ENCODE measurements around the gene KIZ.
"Not testable (repeated sequence)": the region's sequence is repeated elsewhere in the genome, so short reads cannot be mapped to it uniquely, and the experiment has no call there.

KIZ gene

DNA sequence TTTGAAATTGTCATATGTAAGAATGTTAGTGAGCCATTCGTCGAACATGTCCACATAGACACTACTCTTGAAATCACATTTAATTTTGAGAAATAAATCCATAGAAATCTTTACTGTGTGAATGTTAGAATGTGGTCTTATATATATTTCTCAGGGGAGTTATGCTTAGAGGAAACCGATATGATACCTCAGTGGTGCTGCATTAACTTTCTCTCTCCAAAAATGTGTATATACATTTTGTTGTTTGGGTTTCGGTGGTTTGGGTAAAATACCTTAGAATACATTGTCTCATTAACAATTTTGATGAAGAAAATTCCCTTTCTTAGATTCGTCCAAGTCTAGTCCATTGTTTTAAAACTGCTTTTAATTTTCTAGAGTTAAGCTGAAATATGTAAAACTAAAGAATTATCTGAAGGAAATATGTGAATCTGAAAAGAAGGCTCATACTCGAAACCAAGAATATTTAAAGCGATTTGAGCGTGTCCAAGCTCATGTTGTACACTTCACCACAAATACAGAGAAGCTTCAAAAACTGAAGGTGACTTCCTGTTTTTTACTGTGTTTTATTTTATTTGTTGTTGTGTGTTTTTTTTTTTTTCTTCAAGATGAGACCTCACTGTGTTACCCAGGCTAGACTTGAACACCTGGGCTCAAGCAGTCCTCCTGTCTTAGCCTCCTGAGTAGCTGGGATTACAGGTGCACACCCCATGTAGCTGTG, 10.3 kb downstream of the KIZ start:
- in situ Hi-C loops (cut with HindIII; ENCODE audit: low sequenced_read_pairs) = no loop called here

DNA sequence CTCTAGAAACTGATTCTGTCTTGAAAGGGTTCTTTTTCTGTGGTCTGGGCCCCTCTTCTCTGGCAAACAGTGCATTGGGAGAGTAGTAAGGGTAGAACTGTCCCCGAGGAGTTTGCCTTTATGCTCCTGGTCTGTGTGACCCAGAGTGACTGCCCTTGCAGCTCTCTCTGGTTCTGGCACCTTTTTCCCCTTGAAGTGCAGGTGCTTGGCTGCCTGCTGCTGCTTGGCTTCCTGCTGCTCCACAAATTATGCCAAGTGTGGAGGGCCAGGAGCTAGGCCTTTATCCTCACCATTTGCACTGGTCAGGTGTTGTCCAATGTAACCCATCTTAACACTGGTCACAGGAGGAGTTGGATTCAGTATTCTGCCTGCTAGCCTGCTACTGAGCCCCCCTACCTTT, 11.2 kb downstream of the KIZ start:
- in situ Hi-C loops (cut with HindIII; ENCODE audit: low sequenced_read_pairs) = no loop called here

DNA sequence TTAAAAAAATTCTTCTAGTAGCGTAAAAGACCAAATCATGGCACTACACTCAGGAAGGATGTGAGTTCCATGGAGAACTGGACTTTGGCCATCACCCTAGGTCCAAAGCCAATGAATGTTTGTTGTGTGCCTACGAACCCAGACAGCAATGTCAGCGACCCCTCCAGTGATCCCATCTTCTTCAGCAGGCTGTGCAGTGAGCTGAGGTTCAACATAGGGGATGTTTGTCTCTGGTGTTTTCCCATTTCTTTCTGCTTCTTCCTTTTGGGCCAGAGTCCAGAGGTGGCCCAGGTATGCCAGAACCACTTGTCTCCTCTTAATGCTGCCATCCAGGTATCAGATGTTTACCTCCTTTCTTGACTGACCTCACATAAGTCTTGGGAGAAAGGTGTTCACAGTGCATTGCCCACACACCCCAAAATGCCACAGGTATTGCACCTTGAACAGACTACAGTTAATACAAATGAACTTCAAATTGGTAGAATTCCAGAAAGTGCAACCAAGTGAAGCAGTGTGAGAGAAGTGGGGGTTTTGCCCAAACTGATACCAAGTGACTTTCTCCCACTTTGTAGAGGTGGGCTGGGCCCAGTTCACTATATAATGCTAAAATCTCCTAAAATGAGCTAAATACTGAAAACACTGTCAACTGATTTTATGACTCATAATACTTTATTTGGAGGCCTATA, 14.1 kb downstream of the KIZ start:
- in situ Hi-C loops (cut with HindIII; ENCODE audit: low sequenced_read_pairs) = no loop called here

DNA sequence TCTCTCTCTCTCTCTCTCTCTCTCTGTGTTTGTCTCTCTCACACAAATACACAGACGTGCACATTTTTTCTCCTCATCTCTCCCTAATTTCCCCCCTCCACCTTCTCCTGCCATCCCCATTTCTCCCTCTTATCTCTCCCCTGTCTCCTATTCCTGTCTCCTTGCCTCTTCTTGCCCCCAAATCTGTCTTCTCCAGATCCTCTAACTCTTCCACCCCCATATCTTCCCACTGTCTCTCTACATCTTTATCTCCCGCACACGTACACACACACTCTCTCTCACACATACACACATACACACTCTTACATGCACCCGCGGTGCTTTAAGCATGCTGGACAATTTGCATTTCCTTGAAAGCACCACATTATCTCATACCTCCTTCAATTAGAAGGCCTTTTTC, 15.9 kb downstream of the KIZ start:
- in situ Hi-C loops (cut with HindIII; ENCODE audit: low sequenced_read_pairs) = no loop called here

DNA sequence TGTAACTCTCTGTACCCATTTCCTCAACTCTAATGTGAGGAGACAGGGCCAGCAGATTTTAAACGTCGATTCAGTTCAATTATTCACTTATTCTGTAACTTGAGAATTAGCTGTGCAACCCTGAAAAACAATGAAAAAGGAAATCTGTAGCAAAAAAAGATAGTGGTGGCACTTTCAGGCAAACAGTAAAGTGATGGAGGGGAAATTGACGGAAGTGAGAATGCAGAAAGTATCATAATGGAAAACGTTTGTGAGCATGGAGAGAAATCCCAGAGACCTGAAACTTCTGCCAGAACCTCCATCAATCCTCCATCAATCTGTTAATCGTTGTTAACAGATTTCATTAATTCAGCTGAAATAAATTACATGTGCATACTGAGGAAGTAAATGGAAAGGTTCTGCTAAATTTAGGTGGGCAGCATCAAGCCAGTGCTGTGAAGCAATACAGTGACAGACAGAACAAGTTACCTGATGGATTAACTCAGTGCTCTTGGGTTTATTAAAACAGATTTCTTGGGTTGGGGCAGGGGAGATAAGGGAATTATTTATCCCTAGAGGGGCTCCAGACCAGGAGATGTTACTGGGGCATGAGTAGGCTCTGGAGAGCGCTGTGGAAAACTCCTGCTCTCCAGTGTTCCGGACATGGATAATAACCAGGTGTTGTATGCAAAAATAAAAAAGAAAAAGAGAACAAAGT, 17.5 kb downstream of the KIZ start:
- in situ Hi-C loops (cut with HindIII; ENCODE audit: low sequenced_read_pairs) = no loop called here

DNA sequence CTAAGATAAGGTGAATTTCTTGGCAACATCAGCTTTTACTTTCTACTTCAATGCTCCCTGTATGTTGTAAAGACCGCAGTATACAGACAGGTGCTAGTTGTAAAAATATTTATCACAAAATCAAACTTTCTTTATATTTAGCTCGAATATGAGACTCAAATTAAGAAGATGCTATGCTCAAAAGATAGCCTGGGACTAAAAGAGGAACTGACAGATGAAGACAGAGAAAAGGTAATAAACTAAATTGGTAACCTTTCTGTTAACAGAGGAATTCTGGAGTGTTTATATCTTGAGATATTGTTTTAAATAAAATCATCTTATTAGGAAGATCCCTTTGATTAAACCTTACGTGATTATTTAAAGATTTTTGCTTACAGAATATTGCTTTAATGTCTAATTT, 19.5 kb downstream of the KIZ start:
- in situ Hi-C loops (cut with HindIII; ENCODE audit: low sequenced_read_pairs) = no loop called here

DNA sequence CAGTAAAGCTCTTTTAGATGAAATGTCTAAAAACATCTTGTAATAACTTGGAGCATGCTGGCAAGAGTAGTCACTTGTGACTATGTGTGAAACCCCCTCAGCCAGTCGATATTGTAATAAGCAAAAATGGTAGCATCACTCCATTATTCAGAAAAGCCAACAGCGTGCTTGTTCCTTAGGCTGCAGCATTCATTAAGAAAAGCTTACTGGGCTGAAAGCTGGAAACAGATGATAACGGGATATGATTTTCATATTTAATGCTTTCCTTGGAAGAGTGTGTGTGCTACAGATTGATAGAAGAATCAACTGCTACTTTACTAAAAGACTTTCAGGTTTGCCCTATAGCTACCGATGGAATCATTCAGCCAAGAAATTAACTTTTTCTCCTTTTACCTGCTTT, 20.3 kb downstream of the KIZ start:
- in situ Hi-C loops (cut with HindIII; ENCODE audit: low sequenced_read_pairs) = no loop called here

DNA sequence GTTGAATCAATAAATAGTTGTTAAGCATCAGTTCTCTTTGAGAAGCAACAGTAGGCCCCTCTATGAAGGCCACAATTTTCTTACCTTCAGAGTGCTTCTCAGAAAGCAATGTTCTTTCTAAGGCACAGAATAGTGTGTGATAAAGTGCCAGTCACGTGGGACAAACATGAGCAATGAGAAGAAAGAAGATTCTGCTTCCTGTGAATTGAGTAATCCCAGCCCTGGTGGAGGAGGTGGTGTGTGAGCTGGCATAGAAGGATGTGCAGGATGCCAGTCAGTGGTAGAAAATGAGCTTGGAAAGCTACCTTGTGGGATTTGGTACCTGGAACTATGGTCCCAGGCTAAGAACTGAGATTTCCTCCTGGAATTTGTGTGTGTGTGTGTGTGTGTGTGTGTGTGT, 21.7 kb downstream of the KIZ start:
- in situ Hi-C loops (cut with HindIII; ENCODE audit: low sequenced_read_pairs) = no loop called here

DNA sequence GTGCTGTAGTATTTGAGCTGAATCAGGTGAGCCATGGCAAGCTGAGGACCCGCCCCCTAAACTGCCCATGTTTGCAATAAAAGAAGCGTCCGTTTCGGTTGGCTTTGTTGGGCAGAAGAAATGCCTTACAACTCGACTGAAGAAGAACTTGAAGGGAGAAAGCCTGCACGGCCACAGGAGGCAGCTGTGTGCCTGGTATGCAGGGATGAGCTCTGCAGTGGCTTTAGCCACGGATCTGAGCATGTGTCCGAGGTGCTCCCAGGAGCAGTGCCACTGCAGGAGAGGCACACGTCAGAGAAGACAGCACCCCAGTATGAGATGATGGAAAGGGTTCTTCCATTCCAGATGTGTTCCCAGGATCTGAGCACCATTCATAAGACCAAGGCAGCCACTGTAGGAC, 23.5 kb downstream of the KIZ start:
- in situ Hi-C loops (cut with HindIII; ENCODE audit: low sequenced_read_pairs) = no loop called here

DNA sequence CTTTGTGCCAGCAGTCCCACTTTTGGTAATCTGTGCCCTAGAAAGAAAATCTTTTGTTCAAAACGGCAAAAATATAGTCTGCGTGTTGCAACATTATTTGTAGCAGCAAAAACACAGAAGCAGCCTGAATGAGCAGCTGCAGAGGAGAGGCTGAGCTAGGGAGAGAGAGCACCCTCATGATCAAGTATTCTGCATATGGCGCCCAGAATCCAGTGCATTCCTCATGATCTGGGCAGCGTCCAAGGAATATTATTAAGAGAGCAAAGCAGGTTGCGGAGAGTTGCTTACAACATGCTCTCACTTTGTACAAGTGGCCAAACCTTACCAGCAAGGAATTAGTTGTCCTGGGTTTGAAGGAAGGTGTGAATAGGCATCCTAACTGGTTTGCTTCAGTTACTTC, 25.9 kb downstream of the KIZ start:
- in situ Hi-C loops (cut with HindIII; ENCODE audit: low sequenced_read_pairs) = no loop called here

DNA sequence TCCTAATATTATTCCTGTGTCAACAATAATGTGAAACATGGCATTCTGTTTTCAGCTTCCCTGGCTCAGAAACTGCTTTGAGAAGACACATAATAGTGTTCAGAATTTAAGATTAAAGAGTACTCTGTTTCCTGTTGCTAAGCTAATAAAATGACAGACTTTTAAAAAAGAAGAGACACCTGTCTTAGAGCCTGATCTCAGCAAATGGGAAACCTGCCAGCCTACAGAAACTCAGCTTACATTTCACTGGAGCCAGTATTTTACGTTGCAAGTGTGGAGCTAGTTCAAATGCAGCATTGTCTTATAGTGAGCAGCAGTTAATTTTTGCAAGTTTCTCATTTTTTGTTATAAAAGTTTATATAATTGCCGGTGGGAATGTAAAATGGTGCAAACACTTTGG, 28.8 kb downstream of the KIZ start:
- in situ Hi-C loops (cut with HindIII; ENCODE audit: low sequenced_read_pairs) = no loop called here

DNA sequence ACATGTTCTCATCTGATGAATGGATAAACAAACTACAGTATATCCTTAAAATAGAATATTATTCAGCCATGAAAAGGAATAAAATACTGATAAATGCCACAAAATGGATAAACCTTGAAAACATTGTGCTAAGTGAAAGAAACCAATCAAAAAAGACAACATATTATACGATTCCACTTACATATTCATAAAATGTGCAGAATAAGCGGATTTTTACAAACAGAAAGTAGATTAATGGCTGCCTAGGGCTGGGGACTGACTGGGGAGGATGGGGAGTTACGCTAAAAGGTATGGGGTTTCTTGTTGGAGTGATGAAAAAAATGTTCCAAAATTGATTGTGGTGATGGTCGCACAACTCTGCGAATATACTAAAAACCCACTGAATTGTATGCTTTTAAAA, 29.4 kb downstream of the KIZ start:
- in situ Hi-C loops (cut with HindIII; ENCODE audit: low sequenced_read_pairs) = no loop called here

DNA sequence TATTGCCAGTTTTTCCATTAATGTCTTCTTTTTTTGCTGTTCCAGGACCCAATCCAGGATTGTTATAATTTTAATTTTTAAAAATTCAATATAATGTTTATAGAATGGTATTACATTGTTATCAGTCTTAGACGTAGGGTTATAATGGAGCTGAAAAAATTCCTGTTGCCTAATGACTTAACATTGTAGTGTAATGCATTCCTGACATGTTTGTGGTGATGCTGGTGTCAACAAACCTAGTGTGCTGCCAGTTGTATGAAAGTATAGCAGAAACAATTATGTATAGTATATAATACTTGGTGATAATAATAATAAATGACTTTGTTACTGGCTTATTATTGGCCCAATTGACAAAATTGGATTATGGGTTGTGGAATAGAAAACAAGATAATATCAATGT, 30.4 kb downstream of the KIZ start:
- in situ Hi-C loops (cut with HindIII; ENCODE audit: low sequenced_read_pairs) = no loop called here

DNA sequence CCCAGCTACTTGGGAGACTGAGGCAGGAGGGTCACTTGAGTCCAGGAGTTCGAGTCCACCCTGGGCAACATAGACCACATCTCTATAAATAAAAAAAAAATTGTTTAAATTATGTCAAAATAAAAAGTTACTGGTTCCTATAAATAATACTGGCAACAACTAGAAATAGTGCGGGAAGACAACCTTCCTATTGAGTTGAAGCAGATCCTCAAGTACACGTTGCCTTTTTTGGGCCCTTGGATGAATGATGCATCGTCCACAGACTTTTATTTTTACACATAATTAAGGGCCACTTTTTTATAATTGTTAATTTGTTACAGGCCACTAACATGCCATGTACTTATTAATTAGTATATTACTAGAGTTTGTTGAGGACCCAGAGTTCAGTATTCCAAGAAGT, 31.1 kb downstream of the KIZ start:
- in situ Hi-C loops (cut with HindIII; ENCODE audit: low sequenced_read_pairs) = no loop called here

DNA sequence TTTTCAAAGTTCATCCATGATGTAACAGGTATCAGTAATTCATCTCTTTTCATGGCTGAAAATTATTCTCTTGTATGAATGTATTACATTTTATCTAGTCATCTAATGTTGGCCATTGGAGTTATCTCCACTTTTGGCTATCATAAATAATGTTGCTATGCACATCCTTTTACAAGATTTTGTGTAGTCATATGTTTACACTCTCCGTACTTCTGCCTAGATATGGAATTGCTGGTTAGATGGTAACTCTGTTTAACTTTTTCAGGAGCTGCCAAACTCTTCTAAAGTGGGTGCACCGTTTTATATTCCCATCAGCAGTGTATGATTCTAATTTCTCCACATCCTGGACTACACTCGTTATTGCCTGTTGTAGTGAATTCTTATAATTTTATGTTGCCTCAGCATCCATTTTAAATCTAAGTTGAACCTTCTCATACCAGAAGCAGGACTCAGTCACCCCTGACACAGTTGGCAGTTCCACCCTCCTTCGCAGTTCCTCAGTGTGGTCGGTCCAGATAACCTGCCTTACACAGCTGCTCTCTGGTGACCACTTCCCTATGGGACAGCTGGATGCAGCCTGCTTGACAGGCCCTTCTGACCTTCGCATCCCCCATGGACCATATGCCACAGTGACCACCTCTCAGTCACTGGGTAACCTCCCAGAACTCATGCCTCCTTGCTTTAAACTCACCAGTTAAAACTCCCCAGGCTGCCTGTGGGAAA, 33.9 kb downstream of the KIZ start:
- in situ Hi-C loops (cut with HindIII; ENCODE audit: low sequenced_read_pairs) = no loop called here

DNA sequence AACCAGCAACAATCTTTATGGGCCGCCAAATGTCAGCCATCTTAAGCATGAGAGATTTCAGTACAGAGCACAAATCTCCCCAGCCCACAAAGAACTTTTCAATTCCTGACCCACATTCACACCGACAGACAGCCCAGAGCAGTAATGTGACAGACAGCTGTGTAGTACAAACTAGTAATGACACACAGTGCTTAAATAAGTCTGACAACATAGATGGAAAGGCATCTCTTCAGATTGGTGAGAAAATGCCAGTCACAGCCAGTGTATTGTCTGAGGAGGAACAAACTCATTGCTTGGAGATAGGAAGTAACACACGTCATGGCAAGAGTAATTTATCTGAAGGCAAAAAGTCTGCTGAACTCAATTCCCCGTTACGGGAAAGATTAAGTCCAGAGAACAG, 36.0 kb downstream of the KIZ start:
- in situ Hi-C loops (cut with HindIII; ENCODE audit: low sequenced_read_pairs) = no loop called here

DNA sequence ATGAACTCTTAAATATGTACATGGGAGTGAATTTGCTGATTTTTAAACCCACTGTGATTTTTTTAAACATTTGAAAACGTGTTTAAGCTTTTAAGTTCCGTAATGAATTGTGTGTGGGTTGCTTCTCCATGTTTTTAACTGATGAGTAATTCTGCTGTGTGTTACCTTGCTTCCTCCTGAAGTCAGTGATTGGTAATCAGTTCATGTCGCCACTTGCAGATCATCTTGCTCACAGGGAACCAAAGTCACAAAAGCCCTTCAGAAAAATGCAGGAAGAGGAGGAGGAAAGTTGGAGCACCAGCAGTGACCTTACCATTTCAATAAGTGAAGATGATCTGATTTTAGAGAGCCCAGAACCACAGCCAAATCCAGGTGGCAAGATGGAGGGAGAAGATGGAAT, 36.7 kb downstream of the KIZ start:
- in situ Hi-C loops (cut with HindIII; ENCODE audit: low sequenced_read_pairs) = no loop called here

DNA sequence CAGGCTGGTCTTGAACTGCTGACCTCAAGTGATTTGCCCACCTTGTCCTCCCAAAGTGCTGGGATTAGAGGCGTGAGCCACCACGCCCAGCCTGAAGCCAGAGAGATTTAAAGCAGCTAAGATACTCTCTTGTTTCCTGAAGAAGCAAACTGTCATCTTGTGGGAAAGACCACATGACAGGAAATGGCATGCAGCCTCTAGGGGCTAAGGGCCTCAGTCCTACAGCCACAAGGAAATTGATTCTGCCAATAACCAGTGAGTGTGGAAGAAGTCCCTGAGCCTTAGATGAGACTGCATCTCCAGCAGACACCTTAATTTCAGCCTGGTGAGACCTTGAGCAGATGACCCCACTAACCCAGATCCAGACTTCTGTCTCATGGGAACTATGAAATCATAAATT, 40.9 kb downstream of the KIZ start:
- in situ Hi-C loops (cut with HindIII; ENCODE audit: low sequenced_read_pairs) = no loop called here

DNA sequence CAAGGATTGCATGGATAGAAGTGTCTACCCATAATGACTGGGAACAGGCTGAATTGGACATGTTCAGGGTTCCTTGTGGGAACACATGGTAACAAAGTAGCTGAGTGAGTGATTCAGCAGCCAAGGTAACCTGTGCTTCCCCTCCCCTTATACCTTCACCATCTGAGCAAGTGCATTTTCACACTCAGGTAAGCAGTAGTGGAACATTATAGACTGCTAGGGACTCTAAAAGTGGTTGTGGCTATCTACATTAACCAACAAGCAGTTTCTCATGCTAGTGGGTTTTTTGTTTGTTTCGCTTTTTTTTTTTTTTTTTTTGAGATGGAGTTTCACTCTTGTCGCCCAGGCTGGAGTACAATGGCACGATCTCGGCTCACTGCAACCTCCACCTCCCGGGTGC, 41.4 kb downstream of the KIZ start:
- in situ Hi-C loops (cut with HindIII; ENCODE audit: low sequenced_read_pairs) = no loop called here

DNA sequence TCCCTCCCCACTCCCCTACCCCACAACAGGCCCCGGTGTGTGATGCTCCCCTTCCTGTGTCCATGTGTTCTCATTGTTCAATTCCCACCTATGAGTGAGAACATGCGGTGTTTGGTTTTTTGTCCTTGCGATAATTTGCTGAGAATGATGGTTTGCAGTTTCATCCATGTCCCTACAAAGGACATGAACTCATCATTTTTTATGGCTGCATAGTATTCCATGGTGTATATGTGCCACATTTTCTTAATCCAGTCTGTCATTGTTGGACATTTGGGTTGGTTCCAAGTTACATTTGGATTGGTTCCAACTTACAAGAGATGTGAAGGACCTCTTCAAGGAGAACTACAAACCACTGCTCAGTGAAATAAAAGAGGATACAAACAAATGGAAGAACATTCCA, 42.2 kb downstream of the KIZ start:
- in situ Hi-C loops (cut with HindIII; ENCODE audit: low sequenced_read_pairs) = not testable (repeated sequence)

DNA sequence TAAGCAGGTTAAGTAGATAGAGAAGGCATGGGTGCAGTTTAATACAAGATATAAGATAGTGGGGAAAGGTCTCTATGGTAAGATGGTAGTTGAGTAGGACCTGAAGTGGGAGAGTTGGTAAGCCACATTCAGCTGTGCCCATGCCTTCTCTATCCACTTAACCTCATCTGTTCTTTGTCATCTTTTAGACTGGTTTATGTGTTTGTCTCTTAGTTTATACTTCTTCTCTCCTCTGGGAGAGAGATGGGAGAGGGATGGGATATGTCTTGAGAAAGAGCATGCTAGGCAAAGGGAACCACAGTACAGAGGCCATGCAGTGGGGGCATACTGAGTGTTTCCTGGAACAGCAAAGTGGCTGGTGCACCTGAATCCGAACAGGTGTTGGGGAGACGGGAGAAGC, 46.7 kb downstream of the KIZ start:
- in situ Hi-C loops (cut with HindIII; ENCODE audit: low sequenced_read_pairs) = no loop called here

DNA sequence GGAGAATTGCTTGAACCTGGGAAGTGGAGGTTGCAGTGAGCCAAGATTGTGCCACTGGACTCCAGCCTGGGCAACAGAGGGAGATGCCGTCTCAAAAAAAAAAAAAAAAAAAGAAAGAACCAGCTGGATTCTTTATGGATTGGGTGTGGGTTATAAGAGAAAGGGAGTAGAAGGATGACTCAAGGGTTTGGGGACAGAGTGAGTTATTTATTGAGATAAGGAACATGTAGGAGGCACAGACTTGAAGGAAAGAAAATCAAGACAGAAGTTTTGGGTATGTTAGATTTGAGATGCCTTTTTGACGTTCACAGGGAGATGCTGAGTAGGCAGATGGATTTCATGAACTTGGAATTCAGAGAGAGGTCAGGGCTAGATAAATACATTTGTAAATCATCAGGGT, 47.6 kb downstream of the KIZ start:
- in situ Hi-C loops (cut with HindIII; ENCODE audit: low sequenced_read_pairs) = no loop called here
